OCI-LY7 (cell line): ENCODE data around the gene CDC6.

Experiments
- EZH2phosphoT487 ChIP-seq: fragments of 200-600 bp; sonication (generic); IDR thresholded peaks from 2 replicates; pipeline ENCODE4 v1.6.1; 2018; ENCODE audit warnings: low read depth, borderline replicate concordance, mild to moderate bottlenecking, mixed run types, antibody characterized with exemption, low read length, moderate library complexity, mixed read lengths
- TF ChIP-seq, protein P1 (sequence below): fragments of 200-600 bp; sonication (generic); conservative IDR thresholded peaks from 2 replicates; pipeline ENCODE4 v1.5.1; 2014; ENCODE audit warnings: mild to moderate bottlenecking, antibody characterized with exemption, low read length, moderate library complexity, mixed read lengths

- TF ChIP-seq, protein P1, sequence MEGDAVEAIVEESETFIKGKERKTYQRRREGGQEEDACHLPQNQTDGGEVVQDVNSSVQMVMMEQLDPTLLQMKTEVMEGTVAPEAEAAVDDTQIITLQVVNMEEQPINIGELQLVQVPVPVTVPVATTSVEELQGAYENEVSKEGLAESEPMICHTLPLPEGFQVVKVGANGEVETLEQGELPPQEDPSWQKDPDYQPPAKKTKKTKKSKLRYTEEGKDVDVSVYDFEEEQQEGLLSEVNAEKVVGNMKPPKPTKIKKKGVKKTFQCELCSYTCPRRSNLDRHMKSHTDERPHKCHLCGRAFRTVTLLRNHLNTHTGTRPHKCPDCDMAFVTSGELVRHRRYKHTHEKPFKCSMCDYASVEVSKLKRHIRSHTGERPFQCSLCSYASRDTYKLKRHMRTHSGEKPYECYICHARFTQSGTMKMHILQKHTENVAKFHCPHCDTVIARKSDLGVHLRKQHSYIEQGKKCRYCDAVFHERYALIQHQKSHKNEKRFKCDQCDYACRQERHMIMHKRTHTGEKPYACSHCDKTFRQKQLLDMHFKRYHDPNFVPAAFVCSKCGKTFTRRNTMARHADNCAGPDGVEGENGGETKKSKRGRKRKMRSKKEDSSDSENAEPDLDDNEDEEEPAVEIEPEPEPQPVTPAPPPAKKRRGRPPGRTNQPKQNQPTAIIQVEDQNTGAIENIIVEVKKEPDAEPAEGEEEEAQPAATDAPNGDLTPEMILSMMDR, result no peak
- no peak for TF ChIP-seq EZH2phosphoT487
Measured at GRCh38 chr17:40337351-40337750, 49.7 kb downstream of the CDC6 start.
